Loucy (cell line): Measurements from ENCODE around the gene S100A14.

Source experiments
- CTCF ChIP-seq: fragments of 200-600 bp; sonication (generic); conservative IDR thresholded peaks from 2 replicates; pipeline ENCODE4 v1.5.1; 2014; ENCODE audit warnings: mild to moderate bottlenecking, antibody characterized with exemption, low read length
- EZH2phosphoT487 ChIP-seq: fragments of 200-600 bp; IDR thresholded peaks from 2 replicates; pipeline ENCODE4 v1.6.1; 2018; ENCODE audit warnings: antibody characterized with exemption, mild to moderate bottlenecking, moderate library complexity, borderline replicate concordance

- no peak for TF ChIP-seq CTCF
- TF ChIP-seq EZH2phosphoT487 = no peak
Observed at GRCh38 chr1:153638261-153638660, 22.1 kb upstream of the S100A14 start.
